ENCODE measurements around the gene AXDND1. TPM values are rescaled to one million over a fixed set of nuclear protein-coding genes. Genes with fewer than 3 reads are reported as not detected.

Gene AXDND1
- total and polyA plus RNA-seq, 2 donors (not counting 1 experiment from before 2014, with no cell fraction given), result 0.05 to 0.17 TPM

DNA sequence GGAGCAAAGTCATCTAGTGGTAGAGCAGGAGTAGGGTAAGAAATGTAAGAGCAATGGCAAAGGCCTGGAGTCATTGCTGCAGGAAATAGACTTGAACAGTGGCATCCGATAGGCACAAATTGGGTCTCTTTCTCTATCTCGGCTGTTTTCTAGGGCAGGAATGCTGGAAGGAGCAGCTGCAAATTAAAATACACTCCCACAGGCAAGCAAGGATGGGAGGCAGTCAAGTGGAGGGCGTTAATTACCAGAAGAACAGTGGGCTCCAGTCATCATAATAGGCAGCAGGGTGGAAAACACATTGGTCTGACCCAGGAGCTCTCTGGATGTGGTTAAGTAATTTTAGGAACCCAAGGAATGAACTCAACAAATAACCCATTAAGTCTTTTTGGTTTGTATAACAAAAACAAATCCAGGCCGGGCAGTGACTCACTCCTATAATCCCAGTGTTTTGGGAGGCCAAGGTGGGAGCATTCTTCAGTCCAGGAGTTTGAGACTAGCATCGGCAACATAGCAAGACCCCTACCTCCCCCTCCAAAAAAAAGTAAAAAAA is 218.1 kb downstream of the AXDND1 start:
- no peak overlapping the region for H2AFZ ChIP-seq (ENCODE audit: low read length)
- H3K4me2 ChIP-seq (ENCODE audit: extremely low read depth, insufficient read depth, low read length), result no peak overlapping the region
- no peaks in the 10 kb centered on the region for H3K9me3 ChIP-seq (ENCODE audit: control insufficient read depth, insufficient read depth, low read depth, low read length)
- H3K27ac ChIP-seq (ENCODE audit: insufficient read depth, low read length), result no peak overlapping the region
- H4K20me1 ChIP-seq (ENCODE audit: control insufficient read depth, extremely low read depth, insufficient read depth, low read length), result no peaks in the 10 kb centered on the region
- no peaks in the 10 kb centered on the region for H3K36me3 ChIP-seq (ENCODE audit: control insufficient read depth, insufficient read depth, low read length)
- no peak for DNase-seq (ENCODE audit: low read depth in 2 of 2)
- H3K4me3 ChIP-seq (replicated peaks in 1 of 4; ENCODE audit: control extremely low read depth in 1 of 4, insufficient read depth in 1 of 4, low read depth in 3 of 4, low read length in 4 of 4), result no peak overlapping the region
- H3K9ac ChIP-seq (ENCODE audit: insufficient read depth, low read length), result no peak overlapping the region
- no peaks in the 10 kb centered on the region for H3K4me1 ChIP-seq (ENCODE audit: control insufficient read depth, extremely low read depth, insufficient read depth, low read length)
- H3K79me2 ChIP-seq (ENCODE audit: control insufficient read depth, insufficient read depth, low read length), result no peaks in the 10 kb centered on the region
- TF ChIP-seq, protein P1, sequence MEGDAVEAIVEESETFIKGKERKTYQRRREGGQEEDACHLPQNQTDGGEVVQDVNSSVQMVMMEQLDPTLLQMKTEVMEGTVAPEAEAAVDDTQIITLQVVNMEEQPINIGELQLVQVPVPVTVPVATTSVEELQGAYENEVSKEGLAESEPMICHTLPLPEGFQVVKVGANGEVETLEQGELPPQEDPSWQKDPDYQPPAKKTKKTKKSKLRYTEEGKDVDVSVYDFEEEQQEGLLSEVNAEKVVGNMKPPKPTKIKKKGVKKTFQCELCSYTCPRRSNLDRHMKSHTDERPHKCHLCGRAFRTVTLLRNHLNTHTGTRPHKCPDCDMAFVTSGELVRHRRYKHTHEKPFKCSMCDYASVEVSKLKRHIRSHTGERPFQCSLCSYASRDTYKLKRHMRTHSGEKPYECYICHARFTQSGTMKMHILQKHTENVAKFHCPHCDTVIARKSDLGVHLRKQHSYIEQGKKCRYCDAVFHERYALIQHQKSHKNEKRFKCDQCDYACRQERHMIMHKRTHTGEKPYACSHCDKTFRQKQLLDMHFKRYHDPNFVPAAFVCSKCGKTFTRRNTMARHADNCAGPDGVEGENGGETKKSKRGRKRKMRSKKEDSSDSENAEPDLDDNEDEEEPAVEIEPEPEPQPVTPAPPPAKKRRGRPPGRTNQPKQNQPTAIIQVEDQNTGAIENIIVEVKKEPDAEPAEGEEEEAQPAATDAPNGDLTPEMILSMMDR (conservative IDR thresholded peaks at IDR 0.05 in 1 of 2, IDR thresholded peaks at IDR 0.05 in 1 of 2; ENCODE audit: low read depth in 1 of 2, low read length in 2 of 2), result no peak
- H3K27me3 ChIP-seq (ENCODE audit: control insufficient read depth, insufficient read depth, low read length), result no peaks in the 10 kb centered on the region

DNA sequence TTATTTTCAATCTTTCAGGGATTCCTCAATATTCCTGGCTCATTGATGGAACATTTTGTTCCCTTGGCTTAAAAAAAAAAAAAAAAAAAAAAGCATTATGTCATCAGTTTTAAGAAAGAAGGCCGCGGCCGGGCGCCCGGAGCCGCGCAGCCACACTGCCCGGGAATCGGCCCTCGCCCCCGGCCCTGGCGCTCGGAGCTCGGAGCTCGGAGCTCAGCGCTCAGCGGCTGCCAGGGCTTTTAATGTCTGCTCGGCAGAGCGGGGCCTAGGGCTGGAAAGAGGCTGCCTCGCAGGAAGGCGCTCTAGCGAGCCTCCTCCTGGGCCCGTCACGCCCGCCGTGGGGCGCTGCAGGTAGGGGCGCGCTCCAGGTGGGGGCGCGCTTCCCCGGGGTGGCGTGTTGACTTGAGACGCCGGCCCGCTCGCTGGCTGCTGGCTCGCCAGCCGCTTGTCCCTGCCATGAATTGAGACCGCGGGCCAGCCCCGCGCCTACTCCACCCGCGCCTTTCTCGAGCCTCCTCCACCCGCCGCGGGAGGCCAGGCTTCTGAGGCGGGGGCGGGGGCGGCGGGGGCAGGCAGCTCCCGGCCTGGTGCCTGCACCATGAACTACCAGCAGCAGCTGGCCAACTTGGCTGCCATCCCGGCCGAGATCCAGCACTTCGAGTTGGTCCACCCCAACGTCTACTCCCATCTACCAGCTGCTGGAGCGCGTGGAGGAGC is 220.5 kb downstream of the AXDND1 start:
- H3K4me3 ChIP-seq (replicated peaks in 1 of 4; ENCODE audit: control extremely low read depth in 1 of 4, insufficient read depth in 1 of 4, low read depth in 3 of 4, low read length in 4 of 4), result peak overlapping the region in 2 of 4 experiments; percentile 48 to 50
- H3K36me3 ChIP-seq (ENCODE audit: control insufficient read depth, insufficient read depth, low read length), result no peaks in the 10 kb centered on the region
- H3K4me2 ChIP-seq (ENCODE audit: extremely low read depth, insufficient read depth, low read length), result peak overlapping the region; percentile 4
- no peaks in the 10 kb centered on the region for H3K27me3 ChIP-seq (ENCODE audit: control insufficient read depth, insufficient read depth, low read length)
- H3K9me3 ChIP-seq (ENCODE audit: control insufficient read depth, insufficient read depth, low read depth, low read length), result no peaks in the 10 kb centered on the region
- H3K9ac ChIP-seq (ENCODE audit: insufficient read depth, low read length), result no peak overlapping the region
- no peak overlapping the region for H3K27ac ChIP-seq (ENCODE audit: insufficient read depth, low read length)
- no peaks in the 10 kb centered on the region for H3K79me2 ChIP-seq (ENCODE audit: control insufficient read depth, insufficient read depth, low read length)
- H4K20me1 ChIP-seq (ENCODE audit: control insufficient read depth, extremely low read depth, insufficient read depth, low read length), result no peaks in the 10 kb centered on the region
- H2AFZ ChIP-seq (ENCODE audit: low read length), result no peak overlapping the region
- DNase-seq (ENCODE audit: low read depth in 2 of 2), result peak; percentile 40 to 42
- no peak for TF ChIP-seq EZH2 (IDR thresholded peaks at IDR 0.05; ENCODE audit: low read length, missing control alignments)
- TF ChIP-seq, protein P1 (conservative IDR thresholded peaks at IDR 0.05 in 1 of 2, IDR thresholded peaks at IDR 0.05 in 1 of 2; ENCODE audit: low read depth in 1 of 2, low read length in 2 of 2), result peak; percentile 25 to 34
- no peaks in the 10 kb centered on the region for H3K4me1 ChIP-seq (ENCODE audit: control insufficient read depth, extremely low read depth, insufficient read depth, low read length)

DNA sequence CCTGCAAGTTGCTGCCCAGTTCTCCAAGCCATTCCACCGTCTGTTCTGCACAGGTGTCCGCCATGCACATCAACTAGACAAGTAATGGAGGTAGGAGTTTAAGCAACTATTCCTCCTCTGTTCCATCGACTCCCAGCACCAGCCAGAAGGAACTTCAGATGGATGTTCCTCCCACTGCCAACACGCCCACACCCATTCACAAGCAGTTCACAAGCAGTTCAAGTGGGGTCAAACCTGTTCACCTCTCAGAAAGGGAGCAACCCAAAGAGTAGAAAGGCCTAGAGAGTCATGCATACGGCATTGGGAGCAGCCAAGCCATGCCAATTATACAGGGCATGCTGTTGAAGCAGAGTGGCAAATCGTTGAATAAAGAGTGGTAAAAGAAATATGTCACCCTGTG is 221.6 kb downstream of the AXDND1 start:
- Histone ChIP-seq H2AFZ (ENCODE audit: low read length) (no peak overlapping the region), H3K9ac (ENCODE audit: insufficient read depth, low read length) (no peak overlapping the region), H3K4me2 (ENCODE audit: extremely low read depth, insufficient read depth, low read length) (no peak overlapping the region), H3K27me3 (ENCODE audit: control insufficient read depth, insufficient read depth, low read length) (no peaks in the 10 kb centered on the region), H3K27ac (ENCODE audit: insufficient read depth, low read length) (no peak overlapping the region), H4K20me1 (ENCODE audit: control insufficient read depth, extremely low read depth, insufficient read depth, low read length) (no peaks in the 10 kb centered on the region), H3K79me2 (ENCODE audit: control insufficient read depth, insufficient read depth, low read length) (no peaks in the 10 kb centered on the region), H3K4me3 (replicated peaks in 1 of 4; ENCODE audit: control extremely low read depth in 1 of 4, insufficient read depth in 1 of 4, low read depth in 3 of 4, low read length in 4 of 4) (no peak overlapping the region), H3K36me3 (ENCODE audit: control insufficient read depth, insufficient read depth, low read length) (no peaks in the 10 kb centered on the region), H3K9me3 (ENCODE audit: control insufficient read depth, insufficient read depth, low read depth, low read length) (no peaks in the 10 kb centered on the region), H3K4me1 (ENCODE audit: control insufficient read depth, extremely low read depth, insufficient read depth, low read length) (no peaks in the 10 kb centered on the region)
- TF ChIP-seq, protein P1 (conservative IDR thresholded peaks at IDR 0.05 in 1 of 2, IDR thresholded peaks at IDR 0.05 in 1 of 2; ENCODE audit: low read depth in 1 of 2, low read length in 2 of 2), result no peak
- no peak for TF ChIP-seq EZH2 (IDR thresholded peaks at IDR 0.05; ENCODE audit: low read length, missing control alignments)
- no peak for DNase-seq (ENCODE audit: low read depth in 2 of 2)

All from fibroblast of lung (primary cell).